Activated CD8-positive, alpha-beta memory T cell treated with anti-CD3 and anti-CD28 coated beads for 36 hours (primary cell): Measurements from ENCODE around the gene ELP6. TPM values are rescaled to one million over a fixed set of nuclear protein-coding genes. Genes with fewer than 3 reads are reported as not detected.
"Not testable (repeated sequence)": the region's sequence is repeated elsewhere in the genome, so short reads cannot be mapped to it uniquely, and the experiment has no call there.

Experiments
- CTCF ChIA-PET: fragments of 350-600 bp; sonication (Branson Sonifier 250); formaldehyde crosslinking; loops from one replicate; lab custom pipeline; 2021; ENCODE audit warnings: antibody characterized with exemption; lab: Charles Lee
- POLR2A ChIA-PET: fragments of 350-600 bp; sonication (Branson Sonifier 250); formaldehyde crosslinking; loops from one replicate; lab custom pipeline; 2021; ENCODE audit warnings: antibody characterized with exemption; lab: Charles Lee
- total RNA-seq, 2 experiments: library from RNA; stranded (reverse); gene quantifications; one replicate each; pipeline ENCODE4 v1.2.3, GENCODE V29; 2021

Gene ELP6
- total RNA-seq, 2 experiments from 2014 or later: 49.7 to 50.4 TPM

GRCh38 chr3:47517937-47518336 is 4.4 kb upstream of the ELP6 start:
- POLR2A ChIA-PET: no interaction called here

GRCh38 chr3:47515864-47516319 is 2.4 kb upstream of the ELP6 start:
- ChIA-PET CTCF (no interaction called here), POLR2A (no interaction called here)

More at GRCh38 chr3:47517937-47518336, 4.4 kb upstream of the ELP6 start:
- CTCF ChIA-PET: interaction anchor here (1.0 kb wide), 1 partner anchor 15 kb away, joined by 3 read pairs; no protein-coding TSS in a partner anchor

GRCh38 chr3:47515100-47515499 is 1.6 kb upstream of the ELP6 start:
- ChIA-PET CTCF (no interaction called here), POLR2A (no interaction called here)

- POLR2A ChIA-PET: interaction anchor here (1.0 kb wide), 1 partner anchor 199 kb away, joined by 6 read pairs; no protein-coding TSS in a partner anchor
- CTCF ChIA-PET: interaction anchor here (0.6 to 2.0 kb wide), 5 partner anchors 10 to 278 kb away, joined by 4 to 9 read pairs (median 8); no protein-coding TSS in a partner anchor
These were observed 942 bp downstream of the ELP6 start for GRCh38 chr3:47512416-47513124.

- CTCF ChIA-PET: interaction anchor here (1.0 kb wide), 1 partner anchor 84 kb away, joined by 4 read pairs; no protein-coding TSS in a partner anchor
- POLR2A ChIA-PET: not testable (repeated sequence)
These were observed 8.2 kb downstream of the ELP6 start for GRCh38 chr3:47505267-47505666.

- ChIA-PET CTCF (no interaction called here), POLR2A (no interaction called here)
These were observed 9.4 kb downstream of the ELP6 start for GRCh38 chr3:47504113-47504512.

GRCh38 chr3:47503033-47503432 is 10.5 kb downstream of the ELP6 start:
- ChIA-PET CTCF (interaction anchor here (0.6 kb wide), 1 partner anchor 121 kb away, joined by 3 read pairs; no protein-coding TSS in a partner anchor), POLR2A (no interaction called here)

GRCh38 chr3:47496892-47497291 is 16.6 kb downstream of the ELP6 start:
- ChIA-PET POLR2A (no interaction called here), CTCF (no interaction called here)

GRCh38 chr3:47495886-47496285 is 17.6 kb downstream of the ELP6 start:
- CTCF ChIA-PET: interaction anchor here (0.7 kb wide), 1 partner anchor 98 kb away, joined by 4 read pairs; no protein-coding TSS in a partner anchor
- POLR2A ChIA-PET: no interaction called here

GRCh38 chr3:47495111-47495510 is 18.4 kb downstream of the ELP6 start:
- ChIA-PET CTCF (no interaction called here), POLR2A (no interaction called here)

- CTCF ChIA-PET: no interaction called here
- POLR2A ChIA-PET: no interaction called here
These were observed 21.7 kb downstream of the ELP6 start for GRCh38 chr3:47491777-47492176.

- ChIA-PET CTCF (no interaction called here), POLR2A (no interaction called here)
These were observed 22.3 kb downstream of the ELP6 start for GRCh38 chr3:47491186-47491585.

GRCh38 chr3:47487265-47487664 is 26.2 kb downstream of the ELP6 start:
- POLR2A ChIA-PET: no interaction called here
- CTCF ChIA-PET: no interaction called here

- POLR2A ChIA-PET: no interaction called here
- CTCF ChIA-PET: no interaction called here
These were observed 27.7 kb downstream of the ELP6 start for GRCh38 chr3:47485812-47486211.

GRCh38 chr3:47482366-47482765 is 31.1 kb downstream of the ELP6 start:
- ChIA-PET CTCF (interaction anchor here (1.3 kb wide), 1 partner anchor 20 kb away, joined by 3 read pairs; no protein-coding TSS in a partner anchor), POLR2A (no interaction called here)

- POLR2A ChIA-PET: not testable (repeated sequence)
- CTCF ChIA-PET: interaction anchor here (1.3 kb wide), 1 partner anchor 19 kb away, joined by 3 read pairs; no protein-coding TSS in a partner anchor
These were observed 31.7 kb downstream of the ELP6 start for GRCh38 chr3:47481763-47482162.

- CTCF ChIA-PET, POLR2A ChIA-PET: not testable (repeated sequence)
These were observed 33.2 kb downstream of the ELP6 start for GRCh38 chr3:47480267-47480666.

GRCh38 chr3:47479826-47480160 is 33.7 kb downstream of the ELP6 start:
- ChIA-PET CTCF (no interaction called here), POLR2A (no interaction called here)

GRCh38 chr3:47478022-47478421 is 35.5 kb downstream of the ELP6 start:
- CTCF ChIA-PET: no interaction called here

GRCh38 chr3:47476644-47477199 is 36.8 kb downstream of the ELP6 start:
- POLR2A ChIA-PET: interaction anchor here (0.8 to 1.1 kb wide), 2 partner anchors 56 to 96 kb away, joined by 3 to 4 read pairs; partner anchors contain the start of gene PTPN23

More at GRCh38 chr3:47478022-47478421, 35.5 kb downstream of the ELP6 start:
- POLR2A ChIA-PET: interaction anchor here (0.7 kb wide), 1 partner anchor 347 kb away, joined by 4 read pairs; no protein-coding TSS in a partner anchor

More at GRCh38 chr3:47476644-47477199, 36.8 kb downstream of the ELP6 start:
- CTCF ChIA-PET: interaction anchor here (0.7 to 3.0 kb wide), 2 partner anchors 31 to 56 kb away, joined by 3 to 35 read pairs; no protein-coding TSS in a partner anchor
